ENCODE results near the gene ALAS2. TPM values are rescaled to one million over a fixed set of nuclear protein-coding genes. Genes with fewer than 3 reads are reported as not detected.

ALAS2 gene
- total and polyA plus RNA-seq, 2 donors (not counting 1 experiment from before 2014, with no cell fraction given) = not detected

- H3K9ac ChIP-seq (ENCODE audit: insufficient read depth, low read length) = no peak overlapping the region
- DNase-seq (ENCODE audit: low read depth in 2 of 2) = no peak
- no peaks in the 10 kb centered on the region for H3K9me3 ChIP-seq (ENCODE audit: control insufficient read depth, insufficient read depth, low read depth, low read length)
- no peaks in the 10 kb centered on the region for H4K20me1 ChIP-seq (ENCODE audit: control insufficient read depth, extremely low read depth, insufficient read depth, low read length)
- H2AFZ ChIP-seq (ENCODE audit: low read length) = no peak overlapping the region
- no peak overlapping the region for H3K4me3 ChIP-seq (replicated peaks in 1 of 4; ENCODE audit: control extremely low read depth in 1 of 4, insufficient read depth in 1 of 4, low read depth in 3 of 4, low read length in 4 of 4)
- H3K79me2 ChIP-seq (ENCODE audit: control insufficient read depth, insufficient read depth, low read length) = no peaks in the 10 kb centered on the region
- no peak overlapping the region for H3K4me2 ChIP-seq (ENCODE audit: extremely low read depth, insufficient read depth, low read length)
- H3K27me3 ChIP-seq (ENCODE audit: control insufficient read depth, insufficient read depth, low read length) = no peaks in the 10 kb centered on the region
- no peaks in the 10 kb centered on the region for H3K36me3 ChIP-seq (ENCODE audit: control insufficient read depth, insufficient read depth, low read length)
- TF ChIP-seq CTCF (conservative IDR thresholded peaks at IDR 0.05 in 1 of 2, IDR thresholded peaks at IDR 0.05 in 1 of 2; ENCODE audit: low read depth in 1 of 2, low read length in 2 of 2) (no peak), EZH2 (IDR thresholded peaks at IDR 0.05; ENCODE audit: low read length, missing control alignments) (no peak)
- no peak overlapping the region for H3K27ac ChIP-seq (ENCODE audit: insufficient read depth, low read length)
- no peaks in the 10 kb centered on the region for H3K4me1 ChIP-seq (ENCODE audit: control insufficient read depth, extremely low read depth, insufficient read depth, low read length)
Observed at GRCh38 chrX:55028611-55029010, 2.2 kb downstream of the ALAS2 start.

- no peak overlapping the region for H3K4me2 ChIP-seq (ENCODE audit: extremely low read depth, insufficient read depth, low read length)
- no peak for DNase-seq (ENCODE audit: low read depth in 2 of 2)
Observed at GRCh38 chrX:55028040-55028439, 2.7 kb downstream of the ALAS2 start.

DNA sequence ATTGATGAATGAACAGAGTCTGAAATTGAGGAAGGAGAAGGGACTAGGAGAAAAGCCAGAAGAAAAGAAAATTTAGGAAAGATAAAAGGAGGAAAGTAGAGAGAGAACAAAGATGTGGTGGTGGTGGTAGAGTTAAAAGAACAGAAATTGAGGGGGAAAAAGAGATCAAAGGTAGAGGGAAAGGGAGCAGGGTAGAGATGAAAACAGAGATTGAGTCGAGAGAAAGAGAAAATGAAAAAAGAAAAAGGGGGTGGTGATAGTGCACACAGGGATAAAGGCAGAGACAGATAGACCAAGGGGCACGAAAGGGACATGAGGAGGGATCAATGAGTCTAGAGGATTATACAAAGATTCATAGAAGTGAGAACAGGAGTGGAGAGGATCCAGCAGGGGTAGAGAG, 3.9 kb downstream of the ALAS2 start:
- TF ChIP-seq EZH2 (IDR thresholded peaks at IDR 0.05; ENCODE audit: low read length, missing control alignments) (no peak), CTCF (conservative IDR thresholded peaks at IDR 0.05 in 1 of 2, IDR thresholded peaks at IDR 0.05 in 1 of 2; ENCODE audit: low read depth in 1 of 2, low read length in 2 of 2) (no peak)
- H2AFZ ChIP-seq (ENCODE audit: low read length) = no peak overlapping the region
- DNase-seq (ENCODE audit: low read depth in 2 of 2) = no peak

More at GRCh38 chrX:55028040-55028439, 2.7 kb downstream of the ALAS2 start:
- Histone ChIP-seq H2AFZ (ENCODE audit: low read length) (no peak overlapping the region), H3K4me1 (ENCODE audit: control insufficient read depth, extremely low read depth, insufficient read depth, low read length) (no peaks in the 10 kb centered on the region), H4K20me1 (ENCODE audit: control insufficient read depth, extremely low read depth, insufficient read depth, low read length) (no peaks in the 10 kb centered on the region), H3K79me2 (ENCODE audit: control insufficient read depth, insufficient read depth, low read length) (no peaks in the 10 kb centered on the region), H3K36me3 (ENCODE audit: control insufficient read depth, insufficient read depth, low read length) (no peaks in the 10 kb centered on the region), H3K27ac (ENCODE audit: insufficient read depth, low read length) (no peak overlapping the region), H3K4me3 (replicated peaks in 1 of 4; ENCODE audit: control extremely low read depth in 1 of 4, insufficient read depth in 1 of 4, low read depth in 3 of 4, low read length in 4 of 4) (no peak overlapping the region), H3K9me3 (ENCODE audit: control insufficient read depth, insufficient read depth, low read depth, low read length) (no peaks in the 10 kb centered on the region), H3K27me3 (ENCODE audit: control insufficient read depth, insufficient read depth, low read length) (no peaks in the 10 kb centered on the region), H3K9ac (ENCODE audit: insufficient read depth, low read length) (no peak overlapping the region)
- TF ChIP-seq EZH2 (IDR thresholded peaks at IDR 0.05; ENCODE audit: low read length, missing control alignments) = no peak
- TF ChIP-seq CTCF (conservative IDR thresholded peaks at IDR 0.05 in 1 of 2, IDR thresholded peaks at IDR 0.05 in 1 of 2; ENCODE audit: low read depth in 1 of 2, low read length in 2 of 2) = no peak

More for the DNA sequence above, 3.9 kb downstream of the ALAS2 start:
- no peaks in the 10 kb centered on the region for H4K20me1 ChIP-seq (ENCODE audit: control insufficient read depth, extremely low read depth, insufficient read depth, low read length)
- no peak overlapping the region for H3K4me2 ChIP-seq (ENCODE audit: extremely low read depth, insufficient read depth, low read length)
- no peak overlapping the region for H3K27ac ChIP-seq (ENCODE audit: insufficient read depth, low read length)
- H3K4me1 ChIP-seq (ENCODE audit: control insufficient read depth, extremely low read depth, insufficient read depth, low read length) = no peaks in the 10 kb centered on the region
- H3K27me3 ChIP-seq (ENCODE audit: control insufficient read depth, insufficient read depth, low read length) = no peaks in the 10 kb centered on the region
- no peak overlapping the region for H3K4me3 ChIP-seq (replicated peaks in 1 of 4; ENCODE audit: control extremely low read depth in 1 of 4, insufficient read depth in 1 of 4, low read depth in 3 of 4, low read length in 4 of 4)
- no peaks in the 10 kb centered on the region for H3K79me2 ChIP-seq (ENCODE audit: control insufficient read depth, insufficient read depth, low read length)
- H3K36me3 ChIP-seq (ENCODE audit: control insufficient read depth, insufficient read depth, low read length) = no peaks in the 10 kb centered on the region
- H3K9ac ChIP-seq (ENCODE audit: insufficient read depth, low read length) = no peak overlapping the region
- no peaks in the 10 kb centered on the region for H3K9me3 ChIP-seq (ENCODE audit: control insufficient read depth, insufficient read depth, low read depth, low read length)

All from fibroblast of lung (primary cell).